DND-41 (cell line): Measurements from ENCODE around the gene GSTA5.

Experiments
- CTCF ChIP-seq: IDR thresholded peaks from 2 replicates; pipeline ENCODE4 v1.5.1; 2012; ENCODE audit warnings: borderline replicate concordance, low read length, moderate library complexity, mild to moderate bottlenecking; ENCODE audit not compliant: poor library complexity, severe bottlenecking; ENCODE audit errors: extremely low read depth
- EZH2 ChIP-seq: IDR thresholded peaks from 3 replicates; pipeline ENCODE4 v1.6.1; 2012; ENCODE audit warnings: borderline replicate concordance, low read depth, mild to moderate bottlenecking, moderate library complexity, low read length, inconsistent platforms; ENCODE audit not compliant: severe bottlenecking

GRCh38 chr6:52821842-52822241 lies 18.8 kb downstream of the GSTA5 start:
- no peak for TF ChIP-seq CTCF
- no peak for TF ChIP-seq EZH2
